HepG2 (cell line): ENCODE measurements around the gene OR4A15.

Experiments used
- CTCF ChIP-seq: sonication (generic); formaldehyde crosslinking; IDR thresholded peaks from 2 replicates; pipeline ENCODE4 v1.5.0; 2020; ENCODE audit warnings: mild to moderate bottlenecking, missing genetic modification reagents, moderate library complexity
- HINFP ChIP-seq: sonication (generic); formaldehyde crosslinking; IDR thresholded peaks from 2 replicates; pipeline ENCODE4 v1.4.0; 2020; ENCODE audit warnings: low read depth, mild to moderate bottlenecking, missing genetic modification reagents
- JUND ChIP-seq: sonication (generic); formaldehyde crosslinking; IDR thresholded peaks from 2 replicates; pipeline ENCODE4 v1.8.0; 2022; ENCODE audit warnings: mild to moderate bottlenecking, missing genetic modification reagents
- MAX ChIP-seq: IDR thresholded peaks from 2 replicates; pipeline ENCODE4 v1.6.1; 2012; ENCODE audit warnings: inconsistent platforms
- MTA3 ChIP-seq: sonication (generic); formaldehyde crosslinking; IDR thresholded peaks from 2 replicates; pipeline ENCODE4 v1.4.0; 2020; ENCODE audit warnings: missing genetic modification reagents
- PHF21A ChIP-seq: sonication (generic); formaldehyde crosslinking; IDR thresholded peaks from 2 replicates; pipeline ENCODE4 v1.5.0; 2020; ENCODE audit warnings: mild to moderate bottlenecking, missing genetic modification reagents
- POLR2A ChIP-seq, 2 experiments: IDR thresholded peaks; 2 replicates each; pipeline ENCODE4 v1.6.1; 2011; ENCODE audit warnings: low read depth in 2 of 2, low read length in 2 of 2, mild to moderate bottlenecking in 1 of 2, moderate library complexity in 1 of 2; ENCODE audit not compliant: insufficient read depth in 1 of 2
- ZBTB1 ChIP-seq: sonication (generic); formaldehyde crosslinking; IDR thresholded peaks from 2 replicates; pipeline ENCODE4 v1.4.0; 2020; ENCODE audit warnings: missing genetic modification reagents, borderline replicate concordance
- ZFP36L2 ChIP-seq: sonication (generic); formaldehyde crosslinking; IDR thresholded peaks from 2 replicates; pipeline ENCODE4 v1.4.0; 2020; ENCODE audit warnings: missing genetic modification reagents
- ZNF143 ChIP-seq: sonication (generic); formaldehyde crosslinking; IDR thresholded peaks from 2 replicates; pipeline ENCODE4 v1.4.0; 2020; ENCODE audit warnings: missing genetic modification reagents
- ZNF274 ChIP-seq: sonication (generic); formaldehyde crosslinking; IDR thresholded peaks from 2 replicates; pipeline ENCODE4 v1.5.1; 2020; ENCODE audit warnings: mild to moderate bottlenecking, missing genetic modification reagents
- ZNF644 ChIP-seq: IDR thresholded peaks from 2 replicates; pipeline ENCODE4 v1.6.1; 2016; ENCODE audit warnings: low read depth

- TF ChIP-seq HINFP (CRISPR knock-in tag), result no peak
- no peak for TF ChIP-seq POLR2A (IDR thresholded peaks at IDR 0.05; ENCODE audit: insufficient read depth in 1 of 2, low read depth in 2 of 2, low read length in 2 of 2)
- no peak for TF ChIP-seq CTCF (CRISPR knock-in tag)
- TF ChIP-seq MTA3 (CRISPR knock-in tag), result no peak
- TF ChIP-seq ZNF644, result no peak
- no peak for TF ChIP-seq PHF21A (CRISPR knock-in tag)
- no peak for TF ChIP-seq ZNF143 (CRISPR knock-in tag)
- TF ChIP-seq ZNF274, result no peak
- no peak for TF ChIP-seq ZFP36L2 (CRISPR knock-in tag)
- TF ChIP-seq JUND (CRISPR knock-in tag), result no peak
- no peak for TF ChIP-seq MAX
- no peak for TF ChIP-seq ZBTB1 (CRISPR knock-in tag)
These were observed 22.5 kb upstream of the OR4A15 start for GRCh38 chr11:55345306-55345705.
